Tibial nerve (tissue), 4 donors: Measurements from ENCODE around the gene ANK2. TPM values are rescaled to one million over a fixed set of nuclear protein-coding genes. Genes with fewer than 3 reads are reported as not detected.

Experiments used
- DNase-seq, 2 donors: peaks; one replicate each; pipeline ENCODE4 v3.0.0-alpha.2; 2019; ENCODE audit warnings: low spot score in 2 of 2
- H3K27ac ChIP-seq, 4 donors: fragments of 200-600 bp; sonication (generic) in 3 of 4; one replicate each; pipeline ENCODE4 v1.5.1; 2017 to 2019; ENCODE audit warnings: mild to moderate bottlenecking in 1 of 4
- H3K27me3 ChIP-seq, 2 donors: fragments of 200-600 bp; sonication (generic) in 1 of 2; one replicate each; pipeline versions ENCODE4 v1.5.1 to v1.6.0; 2017 to 2019
- H3K36me3 ChIP-seq, 3 donors: fragments of 200-600 bp; sonication (generic); one replicate each; pipeline ENCODE4 v1.5.1; 2018 to 2019
- H3K4me1 ChIP-seq, 4 donors: fragments of 200-600 bp; sonication (generic) in 3 of 4; one replicate each; pipeline ENCODE4 v1.5.1; 2017 to 2019
- H3K4me3 ChIP-seq, 4 donors: fragments of 200-600 bp; sonication (generic) in 3 of 4; one replicate each; pipeline ENCODE4 v1.5.1; 2017 to 2019; ENCODE audit warnings: mild to moderate bottlenecking in 1 of 4, moderate library complexity in 1 of 4
- H3K9me3 ChIP-seq, 4 donors: fragments of 200-600 bp; sonication (generic) in 3 of 4; one replicate each; pipeline ENCODE4 v1.5.1; 2017 to 2019
- EP300 ChIP-seq, 2 donors: sonication (generic); formaldehyde crosslinking; IDR thresholded peaks; one replicate each; pipeline ENCODE4 v1.6.1; 2017; ENCODE audit warnings: antibody characterized with exemption in 2 of 2, mild to moderate bottlenecking in 1 of 2
- POLR2A ChIP-seq, 2 donors: fragments of 450-650 bp; IDR thresholded peaks; one replicate each; pipeline ENCODE4 v1.6.1; 2017; ENCODE audit warnings: antibody characterized with exemption in 2 of 2, mild to moderate bottlenecking in 2 of 2, moderate library complexity in 2 of 2
- WGBS, 2 donors: methylation state at CpG; one replicate each; pipeline ENCODE4 v1.1.5; 2018; 5-methylcytosine and 5-hydroxymethylcytosine counted together
- total RNA-seq, 4 donors: library from RNA; depleted of rRNA; stranded (reverse); fragments of >200 nt; gene quantifications; one replicate each; pipeline ENCODE4 v1.1.0, GENCODE V29; 2016
- TF ChIP-seq, protein P1 (sequence below), 5 experiments: fragments of 200-600 bp in 3 of 5; fragments of 450-650 bp in 2 of 5; sonication (generic) in 3 of 5; IDR thresholded peaks; one replicate each; pipeline ENCODE4 v1.5.1; 2016 to 2019; ENCODE audit warnings: antibody characterized with exemption in 5 of 5, mild to moderate bottlenecking in 3 of 5, moderate library complexity in 2 of 5

The ANK2 gene
- total RNA-seq, 4 donors from 2014 or later, result 63.9 to 113 (median 87.5) TPM

DNA sequence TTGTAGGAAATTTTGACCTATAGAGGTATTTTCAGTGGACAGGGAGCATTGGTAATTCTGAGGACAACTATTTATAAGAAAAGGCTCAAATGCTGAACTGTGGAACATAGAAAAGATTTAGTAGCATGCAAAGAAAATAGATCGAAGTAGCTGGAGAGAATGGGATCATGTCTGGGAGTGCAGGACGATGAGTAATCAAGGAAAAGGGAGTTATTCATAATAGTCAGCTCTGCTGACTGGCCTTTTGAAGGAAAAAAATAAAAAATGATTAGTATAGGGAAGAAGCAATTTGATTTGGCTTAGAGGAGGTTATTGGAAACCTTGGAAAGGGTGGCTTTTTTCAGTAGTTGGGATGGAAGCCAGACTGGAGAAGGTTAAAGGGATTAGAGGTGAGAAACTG is 22.9 kb upstream of the ANK2 start:
- DNase-seq, result no peak
- TF ChIP-seq EP300 (IDR thresholded peaks at IDR 0.05), result no peak
- no peaks in the 10 kb centered on the region for H3K9me3 ChIP-seq
- H3K36me3 ChIP-seq, result no peaks in the 10 kb centered on the region
- peaks cover 0 to 17% (median 0%) of the 10 kb centered on the region in 4 donors for H3K4me1 ChIP-seq
- no peaks in the 10 kb centered on the region for H3K27me3 ChIP-seq
- WGBS, 2 donors, result 46 to 47% methylated on average over 2 of the region's 2 CpGs
- no peak overlapping the region for H3K4me3 ChIP-seq
- peak overlapping the region in 1 of 4 donors; percentile 5 for H3K27ac ChIP-seq

DNA sequence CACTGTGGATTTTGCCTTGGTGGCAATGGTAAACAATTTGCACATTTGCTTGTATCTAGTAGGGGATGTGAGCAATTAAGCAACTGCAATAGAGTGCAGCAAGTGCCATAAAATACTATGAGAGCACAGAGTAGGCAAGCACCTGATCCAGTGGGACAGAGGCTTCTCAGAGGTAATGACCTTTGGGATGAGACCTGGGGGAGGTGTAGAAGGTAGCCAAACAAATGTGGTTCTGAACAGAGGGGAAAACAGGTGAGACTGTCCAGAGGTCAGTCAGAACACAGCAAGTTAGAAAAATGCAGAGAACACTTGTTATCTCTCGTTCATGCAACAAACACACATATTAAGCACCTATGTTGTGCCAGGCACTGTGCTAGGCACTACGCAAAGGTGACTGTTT is 21.4 kb upstream of the ANK2 start:
- no peak overlapping the region for H3K27ac ChIP-seq
- no peaks in the 10 kb centered on the region for H3K27me3 ChIP-seq
- no peak overlapping the region for H3K4me3 ChIP-seq
- WGBS, 2 donors, result 92 to 100% methylated on average over 2 of the region's 2 CpGs
- H3K9me3 ChIP-seq, result no peaks in the 10 kb centered on the region
- TF ChIP-seq, protein P1, sequence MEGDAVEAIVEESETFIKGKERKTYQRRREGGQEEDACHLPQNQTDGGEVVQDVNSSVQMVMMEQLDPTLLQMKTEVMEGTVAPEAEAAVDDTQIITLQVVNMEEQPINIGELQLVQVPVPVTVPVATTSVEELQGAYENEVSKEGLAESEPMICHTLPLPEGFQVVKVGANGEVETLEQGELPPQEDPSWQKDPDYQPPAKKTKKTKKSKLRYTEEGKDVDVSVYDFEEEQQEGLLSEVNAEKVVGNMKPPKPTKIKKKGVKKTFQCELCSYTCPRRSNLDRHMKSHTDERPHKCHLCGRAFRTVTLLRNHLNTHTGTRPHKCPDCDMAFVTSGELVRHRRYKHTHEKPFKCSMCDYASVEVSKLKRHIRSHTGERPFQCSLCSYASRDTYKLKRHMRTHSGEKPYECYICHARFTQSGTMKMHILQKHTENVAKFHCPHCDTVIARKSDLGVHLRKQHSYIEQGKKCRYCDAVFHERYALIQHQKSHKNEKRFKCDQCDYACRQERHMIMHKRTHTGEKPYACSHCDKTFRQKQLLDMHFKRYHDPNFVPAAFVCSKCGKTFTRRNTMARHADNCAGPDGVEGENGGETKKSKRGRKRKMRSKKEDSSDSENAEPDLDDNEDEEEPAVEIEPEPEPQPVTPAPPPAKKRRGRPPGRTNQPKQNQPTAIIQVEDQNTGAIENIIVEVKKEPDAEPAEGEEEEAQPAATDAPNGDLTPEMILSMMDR (IDR thresholded peaks at IDR 0.05), result no peak
- TF ChIP-seq POLR2A (IDR thresholded peaks at IDR 0.05) (no peak), EP300 (IDR thresholded peaks at IDR 0.05) (no peak)
- no peak for DNase-seq
- H3K4me1 ChIP-seq, result peaks cover 0 to 17% (median 0%) of the 10 kb centered on the region in 4 donors
- no peaks in the 10 kb centered on the region for H3K36me3 ChIP-seq

DNA sequence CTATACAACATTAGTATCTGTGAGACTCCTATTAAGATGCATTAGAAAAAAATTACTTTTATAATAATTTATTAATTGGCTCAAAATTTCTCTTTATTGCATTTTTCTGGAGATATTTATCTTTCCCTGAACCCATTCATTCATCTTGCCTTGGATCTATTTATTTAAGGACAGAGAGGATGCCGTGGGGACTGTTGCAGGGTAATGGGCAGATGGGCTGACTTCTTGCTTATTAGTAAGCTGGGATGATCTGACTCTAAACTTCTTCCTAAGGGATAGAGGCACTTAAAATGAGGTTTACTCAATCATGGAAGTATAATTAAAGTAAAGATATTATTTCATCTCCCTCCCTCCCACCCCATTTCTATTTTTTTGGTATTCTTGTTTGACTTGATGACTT is 18.2 kb upstream of the ANK2 start:
- H3K9me3 ChIP-seq, result no peaks in the 10 kb centered on the region
- no peaks in the 10 kb centered on the region for H3K36me3 ChIP-seq
- 53 to 72% methylated on average over 1 of the region's 1 CpG for WGBS, 2 donors
- H3K4me1 ChIP-seq, result peaks cover 0 to 7% (median 0%) of the 10 kb centered on the region in 4 donors
- H3K27me3 ChIP-seq, result no peaks in the 10 kb centered on the region
- no peak overlapping the region for H3K27ac ChIP-seq
- no peak for TF ChIP-seq POLR2A (IDR thresholded peaks at IDR 0.05)
- TF ChIP-seq, protein P1 (IDR thresholded peaks at IDR 0.05), result no peak
- TF ChIP-seq EP300 (IDR thresholded peaks at IDR 0.05), result no peak
- no peak for DNase-seq
- no peak overlapping the region for H3K4me3 ChIP-seq

DNA sequence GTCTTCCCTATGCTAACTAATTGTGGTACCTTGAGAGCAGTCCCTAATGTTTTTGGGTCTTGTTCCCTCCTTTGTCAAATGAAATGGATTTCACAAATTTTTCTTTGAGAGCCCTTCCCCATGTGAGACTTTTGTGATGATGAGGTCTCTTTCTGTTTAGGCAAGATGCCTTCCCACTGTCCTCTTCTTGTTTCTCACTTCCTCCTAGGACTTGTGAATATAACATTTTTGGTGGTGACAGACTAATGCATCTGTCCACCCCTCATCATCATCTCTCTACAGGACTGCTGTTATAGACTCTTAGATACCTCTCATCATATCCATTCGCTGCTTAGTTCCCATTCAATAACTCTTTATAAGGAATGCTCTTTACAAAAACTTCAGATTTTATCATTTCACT is 8.7 kb upstream of the ANK2 start:
- TF ChIP-seq EP300 (IDR thresholded peaks at IDR 0.05) (no peak), POLR2A (IDR thresholded peaks at IDR 0.05) (no peak)
- TF ChIP-seq, protein P1 (IDR thresholded peaks at IDR 0.05), result no peak
- Histone ChIP-seq H3K36me3 (peaks cover 0 to 18% (median 0%) of the 10 kb centered on the region in 3 donors), H3K9me3 (peaks cover 0 to 16% (median 0%) of the 10 kb centered on the region in 4 donors), H3K4me3 (no peak overlapping the region), H3K4me1 (no peaks in the 10 kb centered on the region), H3K27ac (no peak overlapping the region), H3K27me3 (no peaks in the 10 kb centered on the region)
- DNase-seq, result no peak
- WGBS, 2 donors, result 89 to 91% methylated on average over 1 of the region's 1 CpG

DNA sequence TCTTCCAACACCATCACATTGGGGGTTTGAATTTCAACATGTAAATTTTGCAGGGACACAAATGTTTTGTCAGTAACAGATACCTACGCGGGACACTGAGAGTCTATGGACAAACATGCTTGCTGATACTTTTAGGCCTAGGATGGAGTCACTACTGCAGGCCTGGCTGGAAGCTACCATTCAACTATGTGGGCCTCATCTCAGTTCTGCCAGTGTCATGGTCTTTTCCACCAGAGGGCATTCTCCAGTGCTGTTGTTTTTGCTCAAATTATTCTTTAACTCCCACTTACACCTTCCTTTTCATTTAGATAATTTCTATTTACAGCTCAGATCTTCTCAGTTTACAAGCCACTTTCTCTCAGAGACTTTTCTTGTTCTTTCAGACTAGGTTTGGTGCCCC is 7.0 kb upstream of the ANK2 start:
- H3K4me1 ChIP-seq, result no peaks in the 10 kb centered on the region
- peaks cover 0 to 16% (median 0%) of the 10 kb centered on the region in 4 donors for H3K9me3 ChIP-seq
- H3K27me3 ChIP-seq, result no peaks in the 10 kb centered on the region
- H3K27ac ChIP-seq, result no peak overlapping the region
- H3K36me3 ChIP-seq, result peaks cover 0 to 18% (median 0%) of the 10 kb centered on the region in 3 donors
- no peak for DNase-seq
- no peak overlapping the region for H3K4me3 ChIP-seq
- 41 to 48% methylated on average over 2 of the region's 2 CpGs for WGBS, 2 donors
- TF ChIP-seq POLR2A (IDR thresholded peaks at IDR 0.05) (no peak), EP300 (IDR thresholded peaks at IDR 0.05) (no peak)
- TF ChIP-seq, protein P1 (IDR thresholded peaks at IDR 0.05), result no peak

DNA sequence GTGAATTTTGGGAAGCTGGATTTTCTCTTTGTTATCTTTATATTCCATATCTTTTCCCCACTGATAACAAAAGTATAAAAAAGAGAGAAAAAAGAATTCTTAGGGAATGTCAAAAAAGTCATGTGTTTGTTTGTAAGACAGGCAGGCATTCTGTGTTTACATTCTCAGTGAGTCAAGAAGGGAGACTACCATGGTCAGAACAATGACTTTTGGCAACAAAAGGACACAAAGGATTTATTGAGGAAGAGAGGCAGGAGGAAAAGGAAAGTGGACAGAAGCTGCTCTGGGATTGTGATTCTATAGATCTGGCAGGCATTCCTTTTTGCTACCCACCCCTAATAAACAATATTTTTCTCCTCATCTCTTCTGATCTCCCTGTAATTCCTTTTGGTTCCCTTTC is 5.9 kb upstream of the ANK2 start:
- Histone ChIP-seq H3K27me3 (no peaks in the 10 kb centered on the region), H3K27ac (no peak overlapping the region), H3K36me3 (peaks cover 0 to 18% (median 0%) of the 10 kb centered on the region in 3 donors), H3K4me3 (no peak overlapping the region), H3K4me1 (no peaks in the 10 kb centered on the region), H3K9me3 (peaks cover 0 to 16% (median 0%) of the 10 kb centered on the region in 4 donors)
- TF ChIP-seq, protein P1 (IDR thresholded peaks at IDR 0.05), result no peak
- TF ChIP-seq EP300 (IDR thresholded peaks at IDR 0.05), result no peak
- DNase-seq, result no peak
